A549 (cell line): Measurements from ENCODE around the gene PRR5L. TPM values are rescaled to one million over a fixed set of nuclear protein-coding genes. Genes with fewer than 3 reads are reported as not detected.

Experiments used
- ATAC-seq, 2 experiments: fragments of 200-7000 bp in 1 of 2; fragments of >200 bp in 1 of 2; cut with Nextera tagmentation in 1 of 2; cut with Tn5 transposase in 1 of 2; 3 replicates each; pipeline versions ENCODE4 v1.8.0 to v1.9.1; 2018 to 2020; ENCODE audit warnings: mild to moderate bottlenecking in 1 of 2, moderate library complexity in 1 of 2
- CTCF ChIA-PET: fragments of 300-600 bp; sonication (Branson Sonifier 250); formaldehyde crosslinking; extraction: SDS; loops from one replicate; lab custom pipeline; 2021; ENCODE audit warnings: antibody characterized with exemption, inconsistent platforms; lab: Yijun Ruan, JAX
- POLR2A ChIA-PET: fragments of 350-600 bp; formaldehyde crosslinking; extraction: SDS; loops from one replicate; lab custom pipeline; 2021; ENCODE audit warnings: antibody characterized with exemption, inconsistent platforms; lab: Yijun Ruan, JAX
- DNase-seq, 2 experiments: peaks; one replicate each; pipeline versions ENCODE4 v3.0.0 to v3.0.0-alpha.2; 2011 to 2016; ENCODE audit warnings: low read depth in 1 of 2, low spot score in 1 of 2
- FAIRE-seq: peaks from 2 replicates; lab custom pipeline; 2011; peaks lifted over from hg19 to GRCh38; lab: Jason Lieb, UNC
- H3K27ac ChIP-seq, 2 experiments: fragments of >200 bp; sonication (Bioruptor Twin); formaldehyde crosslinking; 3 replicates each; pipeline ENCODE4 v1.5.1; 2016 to 2017
- H3K4me1 ChIP-seq: fragments of >200 bp; sonication (Bioruptor Twin); formaldehyde crosslinking; 3 replicates; pipeline ENCODE4 v1.6.1; 2016
- H3K4me2 ChIP-seq: fragments of >200 bp; sonication (Bioruptor Twin); formaldehyde crosslinking; 3 replicates; pipeline ENCODE4 v1.6.1; 2016
- H3K4me3 ChIP-seq: fragments of >200 bp; sonication (Bioruptor Twin); formaldehyde crosslinking; 3 replicates; pipeline ENCODE4 v1.5.1; 2016
- H3K9me3 ChIP-seq: fragments of >200 bp; sonication (Bioruptor Twin); formaldehyde crosslinking; 3 replicates; pipeline ENCODE4 v1.6.1; 2016
- CEBPB ChIP-seq, 2 experiments: fragments of >200 bp in 1 of 2; sonication (Bioruptor Twin) in 1 of 2; formaldehyde crosslinking in 1 of 2; IDR thresholded peaks; 2 replicates each; pipeline ENCODE4 v1.6.1; 2012 to 2016
- CHD4 ChIP-seq: fragments of 200-600 bp; sonication (generic); IDR thresholded peaks from 2 replicates; pipeline ENCODE4 v1.6.1; 2016; ENCODE audit warnings: antibody characterized with exemption, mild to moderate bottlenecking, borderline replicate concordance
- CTCF ChIP-seq: fragments of >200 bp; sonication (Bioruptor Twin); formaldehyde crosslinking; IDR thresholded peaks from 3 replicates; pipeline ENCODE4 v1.5.1; 2016
- EP300 ChIP-seq, 2 experiments: fragments of >200 bp; sonication (Bioruptor Twin); formaldehyde crosslinking; IDR thresholded peaks; 2 replicates in 1 of 2; 3 replicates in 1 of 2; pipeline ENCODE4 v1.6.1; 2016 to 2017
- HDAC2 ChIP-seq: fragments of 200-600 bp; sonication (generic); IDR thresholded peaks from 2 replicates; pipeline ENCODE4 v1.6.1; 2016
- KDM1A ChIP-seq: fragments of 200-600 bp; sonication (generic); IDR thresholded peaks from 2 replicates; pipeline ENCODE4 v1.6.1; 2016; ENCODE audit warnings: low read depth, mild to moderate bottlenecking
- MYC ChIP-seq: IDR thresholded peaks from 2 replicates; pipeline ENCODE4 v1.6.1; 2012; ENCODE audit warnings: mild to moderate bottlenecking, inconsistent platforms, low read length, improper control_type of control experiment, borderline replicate concordance
- NFE2L2 ChIP-seq: fragments of 150-350 bp; conservative IDR thresholded peaks from 2 replicates; pipeline ENCODE4 v1.6.1; 2014; ENCODE audit warnings: low read length
- POLR2AphosphoS2 ChIP-seq: conservative IDR thresholded peaks from 2 replicates; pipeline ENCODE4 v1.6.1; 2012; ENCODE audit warnings: low read length, improper control_type of control experiment, inconsistent platforms
- RAD21 ChIP-seq, 2 experiments: fragments of >200 bp in 1 of 2; sonication (Bioruptor Twin) in 1 of 2; formaldehyde crosslinking in 1 of 2; IDR thresholded peaks in 1 of 2; conservative IDR thresholded peaks in 1 of 2; 2 replicates in 1 of 2; 3 replicates in 1 of 2; pipeline ENCODE4 v1.6.1; 2012 to 2018; ENCODE audit warnings: inconsistent platforms in 1 of 2
- RCOR1 ChIP-seq: fragments of 150-350 bp; IDR thresholded peaks from 2 replicates; pipeline ENCODE4 v1.6.1; 2014; ENCODE audit warnings: antibody characterized with exemption, low read length, low read depth
- SMC3 ChIP-seq: fragments of >200 bp; sonication (Bioruptor Twin); formaldehyde crosslinking; IDR thresholded peaks from 3 replicates; pipeline ENCODE4 v1.6.1; 2018; ENCODE audit warnings: inconsistent platforms
- TFCP2L1 ChIP-seq: fragments of 250-450 bp; sonication (Bioruptor Pico); IDR thresholded peaks from 2 replicates; pipeline ENCODE4 v1.5.0; 2021; ENCODE audit warnings: mild to moderate bottlenecking
- ZFP36 ChIP-seq: fragments of 450-650 bp; IDR thresholded peaks from 2 replicates; pipeline ENCODE4 v1.6.1; 2014; ENCODE audit warnings: borderline replicate concordance; ENCODE audit not compliant: partially characterized antibody
- ZNF302 ChIP-seq: fragments of 250-450 bp; sonication (Bioruptor Pico); IDR thresholded peaks from 2 replicates; pipeline ENCODE4 v1.9.0; 2021; ENCODE audit warnings: inconsistent platforms, mild to moderate bottlenecking, moderate library complexity
- WGBS: methylation state at CpG from one replicate; pipeline ENCODE4 v1.1.6; 2017; ENCODE audit errors: missing lambda C conversion rate; 5-methylcytosine and 5-hydroxymethylcytosine counted together
- polyA plus RNA-seq, 4 experiments: library from polyadenylated mRNA; depleted of rRNA in 3 of 4; stranded (reverse); fragments of >200 nt; fragmentation: RNase III in 1 of 4; extraction: RNeasy Plus Mini Kit Qiagen cat#74134 plus additional on column Dnase treatment in 1 of 4; gene quantifications; 2 replicates in 3 of 4; 3 replicates in 1 of 4; pipeline ENCODE4 v1.2.3, GENCODE V29; 2011 to 2017
- TF ChIP-seq, protein P1 (sequence below): fragments of >200 bp; sonication (Bioruptor Twin); formaldehyde crosslinking; IDR thresholded peaks from 2 replicates; pipeline ENCODE4 v1.6.1; 2016

Gene PRR5L
- polyA plus RNA-seq, 2 of the 4 experiments (the other 2 are of a cell fraction) = 6.9 to 12.1 TPM

DNA sequence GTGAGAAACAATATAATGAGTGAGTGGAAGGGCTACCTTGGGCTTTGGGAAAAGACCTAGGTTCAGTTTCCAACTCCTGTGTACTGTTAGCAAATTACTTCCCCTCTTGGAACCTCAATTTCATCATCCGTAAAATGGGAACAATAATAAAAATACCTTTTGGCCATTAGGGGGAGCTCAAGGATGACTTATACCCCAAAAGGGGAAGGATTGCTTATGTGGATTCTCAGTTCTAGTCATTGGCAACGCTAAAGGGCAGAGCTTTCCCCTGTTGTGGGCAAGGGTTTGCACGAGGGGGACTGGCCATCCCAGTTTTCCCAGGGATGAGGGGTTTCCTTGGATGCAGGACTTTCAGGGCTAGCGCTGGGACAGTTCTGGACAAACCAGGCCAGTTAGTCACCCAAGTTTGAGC, 3.8 kb upstream of the PRR5L start:
- no peaks in the 10 kb centered on the region for H3K9me3 ChIP-seq
- TF ChIP-seq KDM1A = peak; percentile 89
- peak; percentile 85 for TF ChIP-seq SMC3
- peak; percentile 73; the same call in 1 of the 2 replicates for TF ChIP-seq HDAC2
- no peak for TF ChIP-seq NFE2L2
- TF ChIP-seq RCOR1 = peak; percentile 84; the same call in 1 of the 2 replicates
- peak; percentile 84 to 88 for TF ChIP-seq RAD21 (conservative IDR thresholded peaks at IDR 0.05 in 1 of 2, IDR thresholded peaks at IDR 0.05 in 1 of 2)
- peak; percentile 89 for TF ChIP-seq CTCF
- peak; percentile 21 for TF ChIP-seq ZFP36
- TF ChIP-seq TFCP2L1 (CRISPR knock-in tag) = no peak
- TF ChIP-seq CHD4 = 0 out of 2 replicates have a peak, but pooled peaks have one; percentile 72
- TF ChIP-seq, all 56 proteins: peak for 8
- DNase-seq = peak; percentile 35 to 44
- POLR2A ChIA-PET = interaction anchor here (1.4 to 1.9 kb wide), 2 partner anchors 186 to 200 kb away, joined by 5 to 7 read pairs; no protein-coding TSS in a partner anchor
- CTCF ChIA-PET = interaction anchor here (0.6 to 10.6 kb wide), 44 partner anchors 8 to 690 kb away, joined by 3 to 182 read pairs (median 4); partner anchors contain the start of gene TRAF6
- H3K27ac ChIP-seq = 0 out of 6 replicates have a peak overlapping the region, but pooled peaks of 1 of the 2 experiments have one; percentile 44
- peaks cover 11% of the 10 kb centered on the region; the same call in 1 of the 3 replicates for H3K4me1 ChIP-seq
- H3K4me2 ChIP-seq = no peak overlapping the region
- 7% methylated on average over 4 of the region's 4 CpGs for WGBS
- peak in 1 of 2 experiments; percentile 11; a peak in 1 of 6 replicates for ATAC-seq
- no peak for FAIRE-seq
- H3K4me3 ChIP-seq = no peak overlapping the region

DNA sequence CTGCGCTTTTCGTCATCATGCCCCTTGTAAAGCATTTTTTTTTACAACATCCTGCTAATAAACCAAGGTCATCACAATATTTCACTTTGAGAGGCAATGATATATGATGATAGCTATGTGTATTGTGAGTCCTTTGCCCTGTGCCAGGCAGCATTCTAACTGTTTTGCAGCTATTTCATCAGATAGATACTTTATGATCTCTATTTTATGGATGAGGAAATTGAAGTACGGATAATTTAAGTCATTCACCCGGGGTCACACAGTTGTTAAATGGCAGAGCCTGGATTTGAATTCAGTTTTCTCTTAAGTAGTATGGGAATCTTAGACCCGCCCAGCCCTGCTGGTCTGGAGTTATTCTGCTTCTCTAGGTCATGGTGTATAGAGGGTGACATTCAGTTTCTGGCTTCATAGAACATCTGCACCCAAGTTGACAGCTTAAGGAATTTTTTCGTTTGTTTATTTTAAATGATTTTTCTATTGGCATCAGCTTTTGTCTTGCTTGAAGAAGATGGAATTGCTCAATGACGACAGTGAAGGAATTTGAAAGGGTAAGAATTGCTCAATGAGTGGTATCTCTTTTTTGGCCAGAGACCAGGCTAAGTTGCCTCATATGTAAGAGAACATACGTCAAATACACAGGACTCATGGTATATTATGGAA, 926 bp downstream of the PRR5L start:
- POLR2A ChIA-PET = no interaction called here
- no peak for TF ChIP-seq ZNF302 (CRISPR knock-in tag)
- TF ChIP-seq EP300 (IDR thresholded peaks at IDR 0.05) = peak in 1 of 2 experiments; percentile 37; a peak in 2 of 5 replicates
- TF ChIP-seq CTCF = no peak
- TF ChIP-seq MYC = no peak
- TF ChIP-seq, protein P1, sequence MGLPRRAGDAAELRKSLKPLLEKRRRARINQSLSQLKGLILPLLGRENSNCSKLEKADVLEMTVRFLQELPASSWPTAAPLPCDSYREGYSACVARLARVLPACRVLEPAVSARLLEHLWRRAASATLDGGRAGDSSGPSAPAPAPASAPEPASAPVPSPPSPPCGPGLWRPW = peak; percentile 24; the same call in 1 of the 2 replicates
- no peak for TF ChIP-seq POLR2AphosphoS2
- peak; percentile 39 to 81; a peak in 3 of 4 replicates for TF ChIP-seq CEBPB (IDR thresholded peaks at IDR 0.05)
- no peak for TF ChIP-seq RCOR1
- Histone ChIP-seq H3K4me1 (peaks cover 5% of the 10 kb centered on the region; the same call in 1 of the 3 replicates), H3K27ac (peak overlapping the region in 1 of 2 experiments; percentile 41; a peak in 1 of 6 replicates), H3K9me3 (no peaks in the 10 kb centered on the region), H3K4me2 (peak overlapping the region; percentile 19; the same call in 2 of the 3 replicates), H3K4me3 (no peak overlapping the region)
- DNase-seq (no peak), ATAC-seq (0 out of 6 replicates have a peak, but pooled peaks of 1 of the 2 experiments have one; percentile 23), FAIRE-seq (no peak)
- CTCF ChIA-PET = interaction anchor here (1.0 to 10.6 kb wide), 5 partner anchors 10 to 196 kb away, joined by 3 to 182 read pairs (median 11); no protein-coding TSS in a partner anchor
- WGBS = 40% methylated on average over 8 of the region's 8 CpGs
